Activated gamma-delta T cell treated with anti-CD3 and anti-CD28 coated beads, Interleukin-2, amount 50 U/mL, for 16 hours (primary cell): ENCODE measurements around the gene SRSF1.
"Not testable (repeated sequence)": the region's sequence is repeated elsewhere in the genome, so short reads cannot be mapped to it uniquely, and the experiment has no call there.

ENCODE experiments used
- DNase-seq: peaks from one replicate; pipeline ENCODE4 v3.0.0-alpha.2; 2020; ENCODE audit warnings: low read depth

Gene SRSF1

GRCh38 chr17:57990037-57990436 lies 17.0 kb downstream of the SRSF1 start:
- DNase-seq = no peak

GRCh38 chr17:57988301-57989250 lies 18.5 kb downstream of the SRSF1 start:
- DNase-seq = no peak

DNA sequence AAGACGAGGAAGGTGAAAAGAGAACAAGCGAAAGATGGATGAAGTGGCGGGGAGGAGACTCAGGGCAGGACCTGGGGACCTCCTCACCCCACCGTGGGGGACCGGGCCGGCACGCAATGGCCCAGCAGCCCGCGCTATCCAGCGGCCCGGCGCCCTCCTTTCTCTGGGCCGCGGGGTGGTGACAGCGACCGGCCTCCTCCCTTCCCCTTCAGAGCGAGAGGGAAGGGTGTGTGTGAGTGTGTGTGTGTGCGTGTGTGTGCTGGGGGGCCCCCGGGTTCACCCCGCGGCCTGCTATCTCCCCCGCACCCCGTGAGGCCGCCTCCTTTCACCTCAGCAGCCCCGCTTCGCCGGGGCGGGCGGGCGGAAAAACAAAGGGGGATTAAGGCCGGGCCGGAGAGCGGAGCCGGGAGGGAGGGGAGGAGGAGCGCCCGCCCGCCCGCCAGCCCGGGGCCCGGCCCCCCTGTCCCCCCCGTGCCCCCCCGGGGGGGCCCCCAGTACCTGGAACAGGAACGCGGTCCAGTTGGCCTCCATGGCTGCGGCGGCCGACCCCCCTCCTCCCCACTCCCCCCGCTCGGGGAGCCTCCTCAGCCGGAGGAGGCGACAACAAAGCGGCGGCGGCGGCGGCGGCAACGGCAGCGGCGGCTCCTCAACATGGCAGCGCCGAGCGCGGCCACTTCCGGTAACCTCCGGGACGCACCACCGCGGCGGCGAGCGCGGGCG lies 19.3 kb downstream of the SRSF1 start, which contains the start of gene VEZF1:
VEZF1 (minus strand) TSS at position 674 of the 720 bp plus-strand sequence; CDS start at position 531, 143 bp downstream.
- peak; percentile 68 for DNase-seq

GRCh38 chr17:57986841-57987580 lies 20.0 kb downstream of the SRSF1 start:
- DNase-seq = peak; percentile 34

- no peak for DNase-seq
These were observed 21.4 kb downstream of the SRSF1 start for GRCh38 chr17:57985675-57985974.

DNA sequence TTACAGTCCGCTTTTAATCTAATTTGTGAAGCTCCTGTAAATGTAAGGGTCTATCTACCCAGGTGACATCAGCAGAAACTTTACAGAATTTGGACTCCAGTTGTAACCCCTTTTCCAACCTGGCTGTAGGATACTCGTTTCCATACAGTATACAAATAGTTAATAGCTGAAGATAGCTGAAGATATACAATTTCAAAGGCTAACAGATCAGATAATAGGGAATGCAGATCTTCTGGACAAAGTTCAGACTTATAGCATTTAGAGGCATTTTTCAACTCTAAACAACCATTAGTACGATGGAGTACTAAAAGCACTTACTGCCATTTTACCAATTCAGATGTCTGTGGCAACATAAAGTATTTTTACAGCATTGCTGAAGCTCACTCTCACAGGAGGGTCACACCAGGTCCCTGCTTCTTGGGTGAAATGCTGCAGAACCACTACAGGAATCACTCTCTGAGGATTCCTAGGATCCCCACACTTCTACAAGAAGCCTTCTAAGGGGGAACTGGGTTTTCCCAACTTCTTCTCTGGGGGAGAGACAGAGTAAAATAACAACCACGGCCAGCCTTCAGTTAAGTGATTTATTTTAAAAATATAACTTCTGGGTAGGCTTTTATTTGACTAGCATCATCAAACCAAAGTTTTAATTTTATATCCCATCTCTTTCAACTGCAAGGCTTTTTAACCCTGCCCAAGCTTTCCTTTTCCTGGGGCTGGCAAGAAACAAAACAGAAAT lies 21.9 kb downstream of the SRSF1 start:
- DNase-seq = no peak

GRCh38 chr17:57984261-57984890 lies 22.7 kb downstream of the SRSF1 start:
- no peak for DNase-seq

DNA sequence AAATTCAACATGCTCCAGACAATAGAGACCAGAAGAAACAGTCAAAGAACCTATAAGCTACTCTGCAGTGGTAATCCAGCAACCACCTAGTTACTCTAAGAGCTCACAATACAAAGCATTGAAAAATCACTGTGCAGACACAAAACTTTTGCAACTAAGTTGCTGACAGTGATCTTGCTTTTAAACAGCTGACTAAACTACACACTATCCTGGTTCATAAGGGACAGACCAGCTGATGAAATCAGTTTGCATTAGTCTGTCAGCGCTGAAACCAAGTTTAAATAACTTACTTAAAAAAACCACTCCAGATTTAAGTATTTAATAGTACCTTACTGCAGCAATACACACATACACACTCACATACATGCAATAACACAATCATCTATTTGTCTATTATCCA lies 23.6 kb downstream of the SRSF1 start:
- no peak for DNase-seq

DNA sequence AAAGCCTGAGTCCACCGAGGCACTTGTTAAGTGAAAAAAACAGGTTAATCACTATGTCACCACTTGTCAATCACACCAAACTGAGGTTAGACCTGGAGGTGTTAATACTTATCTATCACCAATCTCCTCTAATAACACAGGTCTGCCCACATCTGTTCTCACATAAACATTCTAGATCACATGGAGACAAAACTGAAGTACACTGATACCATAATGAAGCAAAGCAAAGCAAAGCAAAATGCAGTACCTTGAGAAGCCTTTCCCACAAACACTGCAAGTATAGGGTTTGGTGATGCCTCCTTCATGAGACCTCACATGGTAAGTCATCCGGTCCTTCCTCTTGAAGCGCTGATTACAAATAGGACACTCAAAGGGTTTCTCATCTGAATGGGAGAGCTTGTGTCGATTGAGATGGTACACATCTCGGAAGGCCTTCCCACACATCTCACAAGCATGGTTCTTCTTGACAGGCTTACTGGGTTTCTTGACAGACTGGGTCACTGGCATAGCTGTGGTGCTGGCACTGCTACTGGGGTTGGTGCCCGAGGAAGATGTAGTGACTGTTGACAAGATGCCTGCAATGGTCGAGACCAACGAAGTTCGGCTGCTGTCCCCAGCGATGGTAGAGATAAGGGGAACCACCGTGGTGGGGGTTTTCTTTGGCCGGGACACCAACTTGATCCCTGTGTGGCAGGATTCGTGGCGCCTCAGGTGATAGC lies 24.4 kb downstream of the SRSF1 start:
- DNase-seq = no peak

- DNase-seq = no peak
These were observed 26.5 kb downstream of the SRSF1 start for GRCh38 chr17:57980522-57980921.

- no peak for DNase-seq
These were observed 28.0 kb downstream of the SRSF1 start for GRCh38 chr17:57979076-57979475.

GRCh38 chr17:57976594-57976993 lies 30.5 kb downstream of the SRSF1 start:
- DNase-seq = no peak

GRCh38 chr17:57975044-57975443 lies 32.0 kb downstream of the SRSF1 start:
- no peak for DNase-seq

DNA sequence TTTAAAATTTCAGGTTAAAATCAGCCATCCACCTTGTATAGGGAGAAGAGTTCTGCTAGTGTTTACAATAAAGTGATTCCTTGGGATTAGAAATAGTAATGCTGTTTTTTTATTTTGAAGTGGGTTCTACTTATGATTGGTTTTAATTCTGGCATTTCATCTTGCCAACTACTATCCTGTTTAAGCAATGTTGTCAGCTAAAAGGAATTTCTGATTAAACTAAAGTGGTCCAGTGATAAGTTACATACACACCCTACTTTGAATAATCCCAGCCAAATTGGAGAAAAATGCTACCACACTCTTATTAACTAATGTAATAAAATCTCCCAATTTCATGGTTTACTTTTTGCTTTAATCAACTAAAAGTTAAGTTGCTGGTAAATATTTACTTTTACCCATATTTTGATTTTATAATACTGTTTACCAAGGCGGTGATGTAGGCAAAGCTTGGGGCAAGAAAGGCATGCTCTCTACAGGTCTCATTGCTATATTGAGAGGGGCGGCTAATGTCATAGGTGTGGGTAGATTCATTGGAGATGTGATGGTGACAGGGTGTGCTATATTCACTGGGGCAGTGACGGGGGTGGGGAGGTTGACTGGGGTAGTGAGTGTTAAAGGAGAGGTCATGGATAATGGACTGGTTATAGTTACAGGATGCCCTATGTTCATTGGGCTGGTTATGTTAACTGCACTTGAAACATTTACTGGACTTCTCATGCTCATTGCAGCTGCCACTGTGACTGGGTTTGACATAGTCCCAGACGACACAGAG lies 32.8 kb downstream of the SRSF1 start:
- not testable (repeated sequence) for DNase-seq

DNA sequence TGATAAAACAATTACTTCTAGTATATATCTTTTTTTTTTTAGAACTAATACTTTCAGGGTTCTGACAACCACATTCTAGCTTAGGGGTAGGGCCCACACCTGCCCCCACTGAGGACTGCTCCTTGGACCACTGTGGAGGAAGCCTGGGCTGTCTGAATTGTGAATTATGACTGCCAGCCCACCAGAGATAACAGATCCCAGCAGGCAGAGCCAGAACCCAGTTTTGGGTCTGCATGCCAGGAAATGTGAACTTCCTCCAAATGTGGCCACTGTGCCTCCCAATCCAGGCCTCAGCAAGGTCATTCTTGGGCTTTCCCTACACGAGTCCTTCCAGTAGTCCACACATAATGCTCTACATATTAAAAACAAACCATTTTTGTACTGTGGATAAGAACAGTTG lies 34.9 kb downstream of the SRSF1 start:
- no peak for DNase-seq

DNA sequence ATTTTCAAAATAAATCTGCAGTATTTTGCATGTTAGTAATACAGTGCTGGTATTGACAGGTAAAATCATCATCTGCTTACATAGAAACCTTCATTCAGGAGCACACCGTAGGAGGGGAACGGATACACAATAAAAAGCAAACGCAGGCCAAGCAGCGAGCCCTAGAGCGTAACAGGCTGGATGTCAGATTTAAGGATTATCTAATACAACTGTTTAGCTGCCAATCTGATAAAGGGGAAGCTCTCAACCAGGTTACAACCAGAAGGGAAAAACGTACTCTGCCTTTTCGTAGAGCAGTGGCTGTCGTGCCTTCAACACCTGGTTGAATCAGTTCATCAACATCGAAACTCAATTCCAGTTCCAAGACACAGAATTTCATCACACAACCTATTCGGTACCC lies 35.5 kb downstream of the SRSF1 start:
- no peak for DNase-seq

DNA sequence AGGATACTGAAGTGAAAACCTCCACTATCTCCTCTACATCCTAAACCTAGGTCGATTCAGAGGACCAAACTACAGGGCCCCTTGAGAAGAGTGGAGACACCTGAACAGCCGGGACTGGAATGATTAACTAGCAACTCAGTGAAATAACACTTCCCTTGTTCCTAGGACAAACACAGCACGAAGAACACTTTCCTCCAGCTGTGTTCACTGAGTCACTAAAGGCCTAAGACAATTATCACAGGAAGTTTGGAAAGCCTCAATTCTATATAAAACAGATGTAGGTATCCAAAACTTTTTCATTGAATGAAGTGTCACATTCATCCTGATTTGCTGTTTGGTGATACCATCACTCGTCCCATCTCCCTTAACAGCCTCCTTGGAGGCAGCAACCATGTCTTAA lies 36.3 kb downstream of the SRSF1 start:
- no peak for DNase-seq

- no peak for DNase-seq
These were observed 38.6 kb downstream of the SRSF1 start for GRCh38 chr17:57968456-57968855.

DNA sequence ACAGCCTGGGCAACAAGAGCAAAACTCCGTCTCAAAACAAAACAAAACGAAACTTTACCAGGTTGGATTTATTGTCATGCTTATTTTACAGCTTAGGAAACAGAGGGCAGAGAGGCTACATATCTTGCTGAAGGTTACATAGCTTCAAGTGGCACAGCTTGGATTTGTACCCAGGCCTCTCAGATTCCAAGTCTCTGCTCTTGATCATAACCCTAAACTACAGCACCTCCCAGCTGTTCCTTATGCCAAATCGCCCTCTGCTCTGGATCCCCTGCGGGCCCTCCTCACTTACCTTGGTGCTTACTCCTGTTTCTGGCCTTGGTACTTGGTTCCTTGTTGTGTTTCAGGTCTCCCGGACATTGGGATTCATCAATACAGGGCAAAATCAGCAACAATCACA lies 40.2 kb downstream of the SRSF1 start:
- no peak for DNase-seq

GRCh38 chr17:57966246-57966645 lies 40.8 kb downstream of the SRSF1 start:
- no peak for DNase-seq
